GM12872 (cell line): Measurements from ENCODE around the gene ZFP1.

Experiments
- CTCF ChIP-seq: IDR thresholded peaks from 3 replicates; pipeline ENCODE4 v1.5.1; 2011; ENCODE audit warnings: low read depth, mild to moderate bottlenecking, low read length, moderate library complexity; ENCODE audit not compliant: insufficient read depth

The ZFP1 gene

GRCh38 chr16:75104836-75105235 lies 43.5 kb upstream of the ZFP1 start:
- TF ChIP-seq CTCF = no peak

GRCh38 chr16:75105306-75106061 lies 42.8 kb upstream of the ZFP1 start:
- TF ChIP-seq CTCF = no peak

- TF ChIP-seq CTCF = no peak
Measured at GRCh38 chr16:75106351-75107274, 41.7 kb upstream of the ZFP1 start.

GRCh38 chr16:75107505-75107904 lies 40.8 kb upstream of the ZFP1 start:
- TF ChIP-seq CTCF = no peak

- no peak for TF ChIP-seq CTCF
Measured at GRCh38 chr16:75108792-75109731, 39.3 kb upstream of the ZFP1 start.

GRCh38 chr16:75109732-75110243 lies 38.5 kb upstream of the ZFP1 start:
- TF ChIP-seq CTCF = no peak
